ENCODE data around the gene VPS37B.

VPS37B gene

DNA sequence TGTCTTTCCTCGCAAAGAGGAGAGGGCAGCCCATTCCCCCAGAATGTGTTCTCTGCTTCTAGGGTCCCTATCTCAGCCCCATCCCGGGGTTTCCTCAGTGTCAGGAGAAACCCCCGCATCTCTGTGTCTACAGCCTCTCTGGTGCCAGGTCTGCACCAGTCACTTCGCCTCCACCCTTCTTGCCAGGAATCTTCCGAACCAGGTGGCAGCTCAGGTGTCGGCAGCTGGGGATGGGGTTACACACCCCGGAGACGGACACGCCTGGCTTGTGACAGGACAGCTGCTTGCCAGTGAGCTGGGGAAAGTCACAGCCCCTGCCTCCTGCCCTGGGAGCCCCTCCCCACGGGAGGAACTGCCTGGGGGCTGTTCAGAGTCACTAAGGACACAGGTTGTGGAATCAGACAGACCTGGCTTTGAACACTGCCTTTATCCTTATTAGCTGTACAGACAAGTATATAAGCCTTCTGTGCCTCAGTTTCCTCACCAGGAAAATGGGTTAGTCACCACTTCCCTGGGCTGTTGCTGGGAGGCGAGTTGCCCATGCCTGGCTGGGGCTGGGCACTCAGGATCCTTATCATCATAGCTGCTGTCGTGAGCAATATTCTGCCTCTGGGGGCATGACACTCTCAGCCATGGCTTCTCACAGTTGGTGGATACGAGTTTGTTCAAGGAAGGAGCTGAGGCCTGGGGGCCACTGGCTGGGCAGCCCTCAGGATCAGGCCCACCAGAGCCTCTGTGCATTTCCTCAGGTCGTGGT is 49.9 kb downstream of the VPS37B start:
- TF ChIP-seq, protein P1, sequence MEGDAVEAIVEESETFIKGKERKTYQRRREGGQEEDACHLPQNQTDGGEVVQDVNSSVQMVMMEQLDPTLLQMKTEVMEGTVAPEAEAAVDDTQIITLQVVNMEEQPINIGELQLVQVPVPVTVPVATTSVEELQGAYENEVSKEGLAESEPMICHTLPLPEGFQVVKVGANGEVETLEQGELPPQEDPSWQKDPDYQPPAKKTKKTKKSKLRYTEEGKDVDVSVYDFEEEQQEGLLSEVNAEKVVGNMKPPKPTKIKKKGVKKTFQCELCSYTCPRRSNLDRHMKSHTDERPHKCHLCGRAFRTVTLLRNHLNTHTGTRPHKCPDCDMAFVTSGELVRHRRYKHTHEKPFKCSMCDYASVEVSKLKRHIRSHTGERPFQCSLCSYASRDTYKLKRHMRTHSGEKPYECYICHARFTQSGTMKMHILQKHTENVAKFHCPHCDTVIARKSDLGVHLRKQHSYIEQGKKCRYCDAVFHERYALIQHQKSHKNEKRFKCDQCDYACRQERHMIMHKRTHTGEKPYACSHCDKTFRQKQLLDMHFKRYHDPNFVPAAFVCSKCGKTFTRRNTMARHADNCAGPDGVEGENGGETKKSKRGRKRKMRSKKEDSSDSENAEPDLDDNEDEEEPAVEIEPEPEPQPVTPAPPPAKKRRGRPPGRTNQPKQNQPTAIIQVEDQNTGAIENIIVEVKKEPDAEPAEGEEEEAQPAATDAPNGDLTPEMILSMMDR (conservative IDR thresholded peaks at IDR 0.05) = no peak
- no peak overlapping the region for H3K27ac ChIP-seq

DNA sequence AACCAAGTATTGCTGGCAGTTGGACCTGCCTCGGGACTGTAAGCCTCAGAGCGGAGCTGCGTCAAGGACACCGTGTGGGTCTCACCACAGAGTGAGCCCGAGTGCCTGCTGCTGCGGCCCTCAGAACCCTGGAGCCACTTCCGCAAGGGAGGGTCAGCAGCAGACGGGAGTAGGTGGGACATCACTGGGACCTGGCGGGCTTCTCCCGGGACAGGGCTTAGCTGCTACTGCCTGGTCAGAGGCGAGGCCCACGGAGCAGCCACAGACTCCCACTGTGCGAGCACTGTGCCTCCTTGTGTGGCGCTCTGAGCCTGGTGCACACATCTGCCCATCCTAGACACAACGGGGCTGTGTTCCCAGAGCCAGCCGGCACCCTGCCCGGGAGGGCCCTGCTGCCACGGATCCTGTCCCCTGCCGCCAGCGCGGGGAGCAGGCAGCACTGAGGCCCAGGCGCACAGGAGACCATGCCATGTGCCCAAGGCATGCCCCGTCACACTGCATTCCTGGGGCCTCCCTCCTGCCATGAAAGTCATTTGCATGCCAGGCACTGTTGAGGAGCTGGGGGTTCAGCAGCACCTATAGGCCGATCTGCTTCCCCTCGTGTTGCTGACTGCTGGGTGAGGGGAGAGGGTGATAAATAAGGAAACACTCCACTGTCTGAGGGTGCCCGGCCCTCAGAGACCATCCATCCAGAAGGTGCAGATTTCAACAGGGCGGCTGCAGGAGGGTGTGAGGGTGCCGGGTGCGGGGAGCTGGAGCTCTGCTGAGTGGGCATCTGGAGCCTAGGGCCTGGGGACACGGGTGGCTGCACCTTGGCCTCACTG is 50.7 kb downstream of the VPS37B start:
- TF ChIP-seq, protein P1 (conservative IDR thresholded peaks at IDR 0.05) = no peak
- H3K27ac ChIP-seq = no peak overlapping the region

DNA sequence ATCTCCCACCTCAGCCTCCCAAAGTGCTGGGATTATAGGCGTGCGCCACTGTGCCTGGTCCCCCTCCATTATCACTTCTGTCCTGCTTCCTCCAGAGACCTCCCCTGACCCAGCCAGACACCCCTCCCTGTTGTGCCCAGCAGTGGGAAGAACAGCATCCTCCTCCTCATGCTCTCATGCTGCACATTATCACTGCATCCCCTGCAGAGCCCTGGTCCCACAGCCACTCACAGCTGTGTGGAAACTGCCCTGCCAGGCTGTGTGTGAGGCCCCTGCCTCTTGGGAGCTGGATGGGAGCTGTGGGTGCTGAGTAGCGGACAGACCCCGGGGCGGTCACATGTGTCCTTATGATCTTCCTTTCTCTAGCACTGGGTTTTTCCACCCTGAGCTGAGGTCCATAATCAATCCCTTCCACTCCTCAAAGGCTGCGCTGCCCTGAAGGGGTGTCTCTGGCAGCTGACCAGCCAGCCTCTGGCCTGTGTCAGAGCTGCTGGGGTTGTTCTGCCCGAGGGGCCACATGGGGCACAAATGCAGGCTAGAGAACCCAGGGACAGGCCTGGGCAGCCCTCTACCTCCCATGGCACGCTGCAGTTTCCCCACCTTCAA is 51.5 kb downstream of the VPS37B start:
- no peak overlapping the region for H3K27ac ChIP-seq
- TF ChIP-seq, protein P1 (conservative IDR thresholded peaks at IDR 0.05) = no peak

DNA sequence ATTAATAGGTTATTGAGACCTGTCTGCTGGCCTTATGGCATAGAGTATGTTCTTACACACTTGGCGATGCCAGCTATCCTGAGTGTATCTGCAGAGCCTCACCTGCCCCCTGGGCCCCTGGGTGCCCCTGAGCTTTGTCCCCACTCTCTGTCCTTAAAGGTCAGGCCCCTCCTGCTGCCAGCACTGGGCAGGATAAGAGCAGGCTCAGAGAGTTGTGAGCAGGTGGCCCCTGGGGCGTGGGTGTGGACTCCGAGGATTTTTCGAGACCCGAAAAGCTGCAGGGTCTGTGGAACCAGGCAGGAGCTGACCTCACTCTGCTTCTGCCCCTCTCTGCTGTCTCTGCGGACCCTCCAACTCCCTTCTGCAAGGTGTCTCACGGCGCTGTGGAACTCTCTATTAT is 52.5 kb downstream of the VPS37B start:
- TF ChIP-seq, protein P1 (conservative IDR thresholded peaks at IDR 0.05) = no peak
- no peak overlapping the region for H3K27ac ChIP-seq

DNA sequence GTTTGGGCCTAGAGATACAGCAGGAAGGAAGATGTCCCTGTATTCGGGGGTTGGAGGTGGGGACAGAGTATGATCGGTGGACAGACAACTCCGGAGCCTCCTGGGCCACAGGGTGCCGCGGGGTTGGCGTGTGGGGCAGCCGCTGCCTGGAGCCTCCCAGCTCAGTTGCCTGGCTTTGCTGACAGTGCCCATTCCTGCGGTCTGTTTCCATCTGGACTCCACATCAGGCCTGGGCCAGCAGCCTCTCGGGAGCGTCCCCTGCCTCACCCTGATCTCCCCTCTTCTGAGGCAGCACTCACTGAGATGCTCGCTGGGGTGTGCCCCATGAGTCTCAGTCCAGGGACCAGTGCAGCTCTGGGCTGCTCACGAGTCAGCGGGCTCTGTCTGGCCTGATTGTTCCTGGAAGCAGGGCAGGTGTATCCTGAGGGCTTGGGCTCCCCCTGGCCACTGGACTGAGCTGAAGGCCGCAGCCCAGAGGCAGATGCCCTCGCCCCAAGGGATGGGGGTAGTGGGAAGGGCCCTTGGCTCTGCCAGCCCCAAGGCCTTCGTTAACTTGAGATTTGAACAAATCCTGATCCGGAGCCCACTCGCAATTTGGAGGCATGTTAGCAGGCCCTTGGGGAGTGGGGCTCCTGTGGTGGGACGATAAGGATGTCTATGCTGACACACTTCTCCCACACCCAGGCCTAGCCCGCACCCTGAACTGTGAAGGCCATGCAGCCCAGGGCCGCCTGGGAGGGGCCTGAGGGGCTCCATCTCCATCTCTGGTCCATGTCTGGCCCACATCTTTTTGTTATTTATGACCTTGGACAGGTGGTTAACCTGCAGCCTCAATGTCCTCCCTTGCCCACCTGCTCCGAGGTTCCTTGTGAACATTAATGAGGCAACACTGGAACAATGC is 53.2 kb downstream of the VPS37B start:
- TF ChIP-seq, protein P1 (conservative IDR thresholded peaks at IDR 0.05) = no peak
- H3K27ac ChIP-seq = no peak overlapping the region

DNA sequence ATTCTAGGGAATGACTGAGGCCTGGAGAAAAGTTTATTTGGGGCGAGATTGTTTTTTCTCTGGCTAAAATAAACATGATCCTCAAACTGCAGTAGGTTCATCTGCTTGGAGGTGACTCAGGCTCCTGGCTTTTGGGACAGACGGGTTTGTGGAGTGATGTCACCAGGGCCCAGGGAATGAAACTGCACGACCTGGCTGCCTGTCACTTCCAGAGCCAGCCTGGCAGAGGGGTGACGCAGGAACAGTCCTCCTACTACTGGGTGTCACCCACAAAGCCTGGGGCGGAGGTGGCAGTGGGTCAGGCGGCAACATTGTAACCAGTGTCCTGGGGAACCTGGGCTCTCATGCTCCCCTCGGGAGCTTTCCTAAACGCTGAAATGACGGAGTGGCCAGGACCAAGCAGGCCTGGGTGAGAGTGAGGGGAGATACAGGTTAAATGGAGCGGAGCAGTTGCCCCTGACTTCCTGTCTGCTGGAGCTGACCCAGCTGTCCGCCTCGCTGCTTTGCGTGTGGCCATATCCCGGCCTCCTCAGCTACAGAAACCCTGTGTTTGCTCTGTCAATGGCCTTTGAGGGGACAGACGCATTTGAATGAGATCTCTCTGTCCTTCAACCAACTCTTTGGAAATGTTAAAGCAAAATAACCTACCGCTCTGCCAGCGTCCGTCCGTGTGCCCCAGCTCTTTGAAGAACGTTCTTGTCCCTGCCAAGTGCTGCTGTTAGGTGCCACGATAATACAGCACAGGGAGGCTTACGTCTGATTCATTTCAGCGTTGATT is 54.2 kb downstream of the VPS37B start:
- no peak overlapping the region for H3K27ac ChIP-seq
- TF ChIP-seq, protein P1 (conservative IDR thresholded peaks at IDR 0.05) = no peak

Data from VCaP (cell line).